Measurements from ENCODE around the gene ZDHHC4. TPM values are rescaled to one million over a fixed set of nuclear protein-coding genes. Genes with fewer than 3 reads are reported as not detected.

Gene ZDHHC4
- total RNA-seq (2014; rRNA removed; shearing (Covaris generic)) = 92.4 and 94.5 TPM in 2 replicates
- polyA plus RNA-seq (2015; cell fraction: cytosol; rRNA removed) = 56.2 and 72.3 TPM in 2 replicates
- 53.5 and 73.9 TPM in 2 replicates for polyA plus RNA-seq (2015; cell fraction: nucleus; rRNA removed)

- in situ Hi-C loops (cut with HindIII; ENCODE audit: low pct_unique_long_range_greater_than_20kb, low sequenced_read_pairs) = no loop called here
- DNase-seq (ENCODE audit: low read depth, low spot score) = peak; percentile 93
Measured at GRCh38 chr7:6577369-6578113, at the start of gene ZDHHC4. Gene ZDHHC4 (plus strand): TSS chr7:6577454. CDS start chr7:6580562, 3,108 bp downstream.

GRCh38 chr7:6528401-6529130 lies 48.7 kb upstream of the ZDHHC4 start:
- DNase-seq (ENCODE audit: low read depth, low spot score) = no peak
- in situ Hi-C loops (cut with HindIII; ENCODE audit: low pct_unique_long_range_greater_than_20kb, low sequenced_read_pairs) = no loop called here

GRCh38 chr7:6529643-6530042 lies 47.6 kb upstream of the ZDHHC4 start:
- in situ Hi-C loops (cut with HindIII; ENCODE audit: low pct_unique_long_range_greater_than_20kb, low sequenced_read_pairs) = no loop called here

GRCh38 chr7:6530626-6531491 lies 46.4 kb upstream of the ZDHHC4 start:
- in situ Hi-C loops (cut with HindIII; ENCODE audit: low pct_unique_long_range_greater_than_20kb, low sequenced_read_pairs) = no loop called here
- DNase-seq (ENCODE audit: low read depth, low spot score) = no peak

More at GRCh38 chr7:6529643-6530042, 47.6 kb upstream of the ZDHHC4 start:
- DNase-seq (ENCODE audit: low read depth, low spot score) = no peak

- no peak for DNase-seq (ENCODE audit: low read depth, low spot score)
- in situ Hi-C loops (cut with HindIII; ENCODE audit: low pct_unique_long_range_greater_than_20kb, low sequenced_read_pairs) = no loop called here
Measured at GRCh38 chr7:6531492-6532279, 45.6 kb upstream of the ZDHHC4 start.

- no peak for DNase-seq (ENCODE audit: low read depth, low spot score)
- in situ Hi-C loops (cut with HindIII; ENCODE audit: low pct_unique_long_range_greater_than_20kb, low sequenced_read_pairs) = no loop called here
Measured at GRCh38 chr7:6532516-6532915, 44.7 kb upstream of the ZDHHC4 start.

GRCh38 chr7:6533893-6534495 lies 43.3 kb upstream of the ZDHHC4 start:
- in situ Hi-C loops (cut with HindIII; ENCODE audit: low pct_unique_long_range_greater_than_20kb, low sequenced_read_pairs) = no loop called here

GRCh38 chr7:6536262-6537260 lies 40.7 kb upstream of the ZDHHC4 start:
- no peak for DNase-seq (ENCODE audit: low read depth, low spot score)
- in situ Hi-C loops (cut with HindIII; ENCODE audit: low pct_unique_long_range_greater_than_20kb, low sequenced_read_pairs) = no loop called here

More at GRCh38 chr7:6533893-6534495, 43.3 kb upstream of the ZDHHC4 start:
- no peak for DNase-seq (ENCODE audit: low read depth, low spot score)

- in situ Hi-C loops (cut with HindIII; ENCODE audit: low pct_unique_long_range_greater_than_20kb, low sequenced_read_pairs) = no loop called here
- DNase-seq (ENCODE audit: low read depth, low spot score) = no peak
Measured at GRCh38 chr7:6542368-6542767, 34.9 kb upstream of the ZDHHC4 start.

GRCh38 chr7:6545398-6546126 lies 31.7 kb upstream of the ZDHHC4 start:
- no peak for DNase-seq (ENCODE audit: low read depth, low spot score)
- in situ Hi-C loops (cut with HindIII; ENCODE audit: low pct_unique_long_range_greater_than_20kb, low sequenced_read_pairs) = no loop called here

GRCh38 chr7:6546498-6547251 lies 30.6 kb upstream of the ZDHHC4 start:
- peak; percentile 56 for DNase-seq (ENCODE audit: low read depth, low spot score)
- in situ Hi-C loops (cut with HindIII; ENCODE audit: low pct_unique_long_range_greater_than_20kb, low sequenced_read_pairs) = no loop called here

- in situ Hi-C loops (cut with HindIII; ENCODE audit: low pct_unique_long_range_greater_than_20kb, low sequenced_read_pairs) = no loop called here
- no peak for DNase-seq (ENCODE audit: low read depth, low spot score)
Measured at GRCh38 chr7:6547400-6547799, 29.9 kb upstream of the ZDHHC4 start.

GRCh38 chr7:6551016-6551511 lies 26.2 kb upstream of the ZDHHC4 start, which contains the start of gene GRID2IP:
Gene GRID2IP (minus strand): TSS chr7:6551461. CDS start chr7:6551436, 25 bp downstream.
- in situ Hi-C loops (cut with HindIII; ENCODE audit: low pct_unique_long_range_greater_than_20kb, low sequenced_read_pairs) = no loop called here

GRCh38 chr7:6553448-6554044 lies 23.7 kb upstream of the ZDHHC4 start:
- in situ Hi-C loops (cut with HindIII; ENCODE audit: low pct_unique_long_range_greater_than_20kb, low sequenced_read_pairs) = no loop called here
- no peak for DNase-seq (ENCODE audit: low read depth, low spot score)

More at GRCh38 chr7:6551016-6551511, 26.2 kb upstream of the ZDHHC4 start, which contains the start of gene GRID2IP:
- DNase-seq (ENCODE audit: low read depth, low spot score) = no peak

Data from SK-MEL-5 (cell line).